GM10266 (cell line): Measurements from ENCODE around the gene DAPK2.

Experiments
- DNase-seq: peaks from one replicate; pipeline ENCODE4 v3.0.0; 2012; ENCODE audit errors: extremely low spot score
- TF ChIP-seq, protein P1 (sequence below): IDR thresholded peaks from 2 replicates; pipeline ENCODE4 v1.5.1; 2012; ENCODE audit warnings: mild to moderate bottlenecking, low read depth; ENCODE audit not compliant: control insufficient read depth, insufficient read depth; ENCODE audit errors: missing control alignments

DAPK2 gene

GRCh38 chr15:63917588-63918316 is 128.5 kb downstream of the DAPK2 start:
- no peak for DNase-seq
- TF ChIP-seq, protein P1, sequence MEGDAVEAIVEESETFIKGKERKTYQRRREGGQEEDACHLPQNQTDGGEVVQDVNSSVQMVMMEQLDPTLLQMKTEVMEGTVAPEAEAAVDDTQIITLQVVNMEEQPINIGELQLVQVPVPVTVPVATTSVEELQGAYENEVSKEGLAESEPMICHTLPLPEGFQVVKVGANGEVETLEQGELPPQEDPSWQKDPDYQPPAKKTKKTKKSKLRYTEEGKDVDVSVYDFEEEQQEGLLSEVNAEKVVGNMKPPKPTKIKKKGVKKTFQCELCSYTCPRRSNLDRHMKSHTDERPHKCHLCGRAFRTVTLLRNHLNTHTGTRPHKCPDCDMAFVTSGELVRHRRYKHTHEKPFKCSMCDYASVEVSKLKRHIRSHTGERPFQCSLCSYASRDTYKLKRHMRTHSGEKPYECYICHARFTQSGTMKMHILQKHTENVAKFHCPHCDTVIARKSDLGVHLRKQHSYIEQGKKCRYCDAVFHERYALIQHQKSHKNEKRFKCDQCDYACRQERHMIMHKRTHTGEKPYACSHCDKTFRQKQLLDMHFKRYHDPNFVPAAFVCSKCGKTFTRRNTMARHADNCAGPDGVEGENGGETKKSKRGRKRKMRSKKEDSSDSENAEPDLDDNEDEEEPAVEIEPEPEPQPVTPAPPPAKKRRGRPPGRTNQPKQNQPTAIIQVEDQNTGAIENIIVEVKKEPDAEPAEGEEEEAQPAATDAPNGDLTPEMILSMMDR: no peak

DNA sequence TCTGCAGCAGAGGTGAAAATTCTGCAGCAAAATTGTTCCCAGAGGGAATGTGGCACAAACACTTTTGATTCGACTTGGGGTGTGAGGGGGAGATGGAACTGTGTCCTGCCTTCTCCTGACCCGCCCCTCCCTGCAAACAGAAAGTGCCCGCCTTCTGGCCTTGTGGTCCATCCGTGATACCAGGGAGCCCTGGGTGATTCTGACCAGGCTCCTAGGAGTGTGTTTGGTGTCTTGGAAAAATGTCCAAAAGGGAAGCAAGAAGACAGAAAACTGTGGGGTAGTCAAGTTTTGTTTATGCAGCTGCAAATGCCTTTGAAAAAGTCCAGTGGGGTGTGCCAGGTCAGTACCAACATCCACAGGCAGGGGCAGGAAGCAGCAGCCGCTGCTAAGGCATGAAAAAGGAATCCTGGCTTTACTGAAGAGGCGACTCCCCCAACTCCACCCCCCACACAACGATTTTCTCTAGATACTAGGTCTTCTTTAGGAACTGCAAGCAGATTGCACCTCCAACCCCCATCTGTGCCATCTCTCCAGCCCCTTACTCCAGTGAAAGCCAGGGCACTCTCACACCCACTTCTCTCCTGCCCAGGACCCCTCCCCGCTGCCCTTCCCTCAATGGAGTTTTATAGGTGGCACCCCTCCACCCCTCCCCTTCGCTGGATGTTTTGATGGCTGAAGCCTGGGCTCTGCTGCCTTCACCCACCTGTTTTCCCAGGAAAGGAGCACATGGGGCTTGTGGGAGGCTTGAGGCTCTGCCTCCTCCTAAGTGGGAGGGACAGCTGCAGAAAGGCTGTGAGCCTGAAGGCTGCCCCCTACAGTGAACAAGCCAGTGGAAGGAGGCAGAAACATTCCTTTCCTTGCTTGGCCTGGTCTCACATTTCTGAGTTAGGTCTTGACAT is 130.2 kb downstream of the DAPK2 start:
- no peak for DNase-seq
- TF ChIP-seq, protein P1: no peak

DNA sequence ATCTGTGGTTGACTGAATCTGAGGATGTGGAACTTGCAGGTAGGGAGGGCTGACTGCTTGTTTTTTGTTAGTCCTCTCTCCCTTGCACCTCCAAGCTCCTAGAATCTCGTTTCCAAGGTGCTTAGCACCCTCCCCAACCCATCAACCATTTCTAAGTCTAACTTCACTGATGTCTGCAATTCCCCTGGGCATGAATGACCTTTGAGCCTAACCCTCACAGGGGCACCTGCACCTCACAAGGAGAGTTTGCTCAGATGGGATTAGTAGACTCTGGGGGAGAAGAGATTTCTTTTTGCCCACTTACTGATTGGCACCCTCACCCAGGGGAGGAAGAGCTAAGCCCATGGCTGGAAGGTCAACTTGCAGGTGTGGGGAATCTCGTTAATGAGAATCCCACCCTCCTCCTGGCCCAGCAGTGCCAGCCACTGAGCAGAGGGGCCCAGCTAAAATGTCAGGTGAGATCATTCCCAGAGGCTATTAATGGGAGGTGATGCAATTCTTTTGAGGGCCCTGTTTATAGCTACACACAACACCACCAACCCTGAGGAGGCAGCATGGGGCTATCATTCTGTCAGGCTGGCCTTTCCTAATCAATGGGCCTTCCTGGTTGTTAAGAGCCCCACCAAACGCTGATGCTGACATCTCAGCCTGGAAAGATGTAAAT is 130.9 kb downstream of the DAPK2 start:
- peak; percentile 61 for DNase-seq

GRCh38 chr15:63913786-63914315 is 132.4 kb downstream of the DAPK2 start:
- no peak for DNase-seq
- TF ChIP-seq, protein P1: no peak

More for the DNA sequence above, 130.9 kb downstream of the DAPK2 start:
- TF ChIP-seq, protein P1: no peak

DNA sequence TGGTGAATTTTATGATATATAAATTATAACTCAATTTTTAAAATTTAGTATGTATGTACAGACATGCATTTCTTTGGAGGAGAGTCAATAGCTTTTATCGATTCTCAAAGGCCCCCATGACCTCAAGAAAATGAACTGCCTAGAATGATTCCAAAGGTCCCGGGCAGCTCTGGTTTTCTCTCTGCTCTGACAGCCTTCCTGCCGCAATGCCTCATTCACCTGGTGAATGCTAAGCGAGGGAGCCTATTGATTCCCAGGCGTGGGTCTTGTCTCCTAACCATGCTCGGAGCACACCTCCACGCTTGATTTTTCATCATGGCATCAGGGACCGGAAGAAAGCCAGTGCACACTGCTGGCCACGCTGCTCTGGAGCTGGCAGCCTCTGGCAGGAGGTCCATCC is 132.9 kb downstream of the DAPK2 start:
- no peak for DNase-seq
- TF ChIP-seq, protein P1: no peak

- DNase-seq: no peak
- TF ChIP-seq, protein P1: no peak
Measured at GRCh38 chr15:63912061-63912615, 134.1 kb downstream of the DAPK2 start.
